Tibial artery (tissue), 4 donors: Measurements from ENCODE around the gene EPX.

Experiments used
- DNase-seq, 2 donors: peaks; one replicate each; pipeline ENCODE4 v3.0.0-alpha.2; 2019
- H3K27ac ChIP-seq, 2 donors: fragments of 200-600 bp; sonication (generic) in 1 of 2; 1 replicate in 1 of 2; 2 replicates in 1 of 2; pipeline ENCODE4 v1.5.1; 2018 to 2019; ENCODE audit warnings: mild to moderate bottlenecking in 1 of 2
- H3K27me3 ChIP-seq, 2 donors: fragments of 200-600 bp; sonication (generic) in 1 of 2; one replicate each; pipeline versions ENCODE4 v1.5.1 to v1.6.0; 2016 to 2019
- H3K36me3 ChIP-seq, 3 donors: fragments of 200-600 bp; sonication (generic) in 2 of 3; one replicate each; pipeline ENCODE4 v1.5.1; 2016 to 2019; ENCODE audit warnings: mild to moderate bottlenecking in 2 of 3
- H3K4me1 ChIP-seq, 4 donors: fragments of 200-600 bp; sonication (generic) in 2 of 4; 1 replicate in 3 of 4; 2 replicates in 1 of 4; pipeline ENCODE4 v1.5.1; 2016 to 2019
- H3K4me3 ChIP-seq, 2 donors: fragments of 200-600 bp; sonication (generic) in 1 of 2; 1 replicate in 1 of 2; 2 replicates in 1 of 2; pipeline ENCODE4 v1.5.1; 2018 to 2019; ENCODE audit warnings: mild to moderate bottlenecking in 2 of 2
- H3K9me3 ChIP-seq, 3 donors: fragments of 200-600 bp; sonication (generic) in 1 of 3; one replicate each; pipeline ENCODE4 v1.5.1; 2016 to 2019
- intact Hi-C: fragments of 100-400 bp; cut with DNase I; formaldehyde crosslinking; loops from one replicate; pipeline ENCODE4 v1.15.0; 2023; ENCODE audit warnings: low total_unique reads
- TF ChIP-seq, protein P1 (sequence below), 2 experiments: fragments of 200-600 bp in 1 of 2; fragments of 450-650 bp in 1 of 2; IDR thresholded peaks; one replicate each; pipeline ENCODE4 v1.5.1; 2017 to 2019; ENCODE audit warnings: antibody characterized with exemption in 2 of 2, mild to moderate bottlenecking in 1 of 2, moderate library complexity in 1 of 2

Gene EPX

DNA sequence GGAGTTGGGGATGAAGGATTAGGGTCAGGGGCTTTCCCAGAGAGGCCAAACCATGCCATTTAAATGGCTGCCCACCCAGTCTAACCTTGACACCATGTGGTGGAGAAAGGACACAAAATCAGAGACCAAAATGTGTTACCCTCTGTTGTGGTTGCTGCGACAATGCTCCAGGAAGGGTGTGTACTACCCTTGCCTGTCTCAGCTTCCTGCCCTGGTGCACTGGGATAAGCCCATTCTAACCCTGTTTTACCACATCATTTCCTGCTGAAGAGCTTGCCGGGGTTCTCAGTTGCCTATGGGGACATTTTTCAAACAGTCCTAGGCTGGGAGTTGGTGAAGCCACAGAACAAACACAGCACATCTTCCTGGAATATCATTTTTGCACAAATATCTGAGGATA, 39.5 kb upstream of the EPX start:
- no peak for DNase-seq
- H3K27ac ChIP-seq: no peak overlapping the region

DNA sequence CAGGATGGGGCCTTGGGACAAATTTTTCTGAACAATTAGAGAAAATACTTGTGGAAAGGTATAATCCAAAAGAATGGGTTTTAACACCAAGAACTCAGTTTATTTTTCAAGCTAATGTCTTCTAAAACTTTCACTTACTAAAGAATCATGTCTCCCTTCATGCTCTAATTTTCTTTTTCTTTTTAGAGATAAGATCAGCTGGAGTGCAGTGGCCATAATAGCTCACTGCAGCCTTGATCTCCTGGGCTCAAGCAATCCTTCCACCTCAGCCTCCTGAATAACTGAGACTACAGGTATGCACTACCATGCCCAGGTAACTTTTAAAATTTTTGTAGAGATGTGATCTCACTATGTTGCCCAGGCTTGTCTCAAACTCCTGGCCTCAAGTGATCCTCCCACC, 38.9 kb upstream of the EPX start:
- H3K9me3 ChIP-seq: no peaks in the 10 kb centered on the region
- TF ChIP-seq, protein P1, sequence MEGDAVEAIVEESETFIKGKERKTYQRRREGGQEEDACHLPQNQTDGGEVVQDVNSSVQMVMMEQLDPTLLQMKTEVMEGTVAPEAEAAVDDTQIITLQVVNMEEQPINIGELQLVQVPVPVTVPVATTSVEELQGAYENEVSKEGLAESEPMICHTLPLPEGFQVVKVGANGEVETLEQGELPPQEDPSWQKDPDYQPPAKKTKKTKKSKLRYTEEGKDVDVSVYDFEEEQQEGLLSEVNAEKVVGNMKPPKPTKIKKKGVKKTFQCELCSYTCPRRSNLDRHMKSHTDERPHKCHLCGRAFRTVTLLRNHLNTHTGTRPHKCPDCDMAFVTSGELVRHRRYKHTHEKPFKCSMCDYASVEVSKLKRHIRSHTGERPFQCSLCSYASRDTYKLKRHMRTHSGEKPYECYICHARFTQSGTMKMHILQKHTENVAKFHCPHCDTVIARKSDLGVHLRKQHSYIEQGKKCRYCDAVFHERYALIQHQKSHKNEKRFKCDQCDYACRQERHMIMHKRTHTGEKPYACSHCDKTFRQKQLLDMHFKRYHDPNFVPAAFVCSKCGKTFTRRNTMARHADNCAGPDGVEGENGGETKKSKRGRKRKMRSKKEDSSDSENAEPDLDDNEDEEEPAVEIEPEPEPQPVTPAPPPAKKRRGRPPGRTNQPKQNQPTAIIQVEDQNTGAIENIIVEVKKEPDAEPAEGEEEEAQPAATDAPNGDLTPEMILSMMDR (IDR thresholded peaks at IDR 0.05): no peak
- peaks cover 0 to 9% (median 4%) of the 10 kb centered on the region in 4 donors for H3K4me1 ChIP-seq
- H3K36me3 ChIP-seq: no peaks in the 10 kb centered on the region
- H3K27ac ChIP-seq: no peak overlapping the region
- no peak for DNase-seq
- peaks cover 0 to 37% of the 10 kb centered on the region in 2 donors for H3K27me3 ChIP-seq
- H3K4me3 ChIP-seq: no peak overlapping the region
- intact Hi-C loops: no loop called here

More for the DNA sequence above, 39.5 kb upstream of the EPX start:
- intact Hi-C loops: no loop called here
- TF ChIP-seq, protein P1 (IDR thresholded peaks at IDR 0.05): no peak
- Histone ChIP-seq H3K9me3 (no peaks in the 10 kb centered on the region), H3K27me3 (peaks cover 0 to 37% of the 10 kb centered on the region in 2 donors), H3K4me1 (peaks cover 0 to 9% (median 4%) of the 10 kb centered on the region in 4 donors), H3K36me3 (no peaks in the 10 kb centered on the region), H3K4me3 (no peak overlapping the region)

DNA sequence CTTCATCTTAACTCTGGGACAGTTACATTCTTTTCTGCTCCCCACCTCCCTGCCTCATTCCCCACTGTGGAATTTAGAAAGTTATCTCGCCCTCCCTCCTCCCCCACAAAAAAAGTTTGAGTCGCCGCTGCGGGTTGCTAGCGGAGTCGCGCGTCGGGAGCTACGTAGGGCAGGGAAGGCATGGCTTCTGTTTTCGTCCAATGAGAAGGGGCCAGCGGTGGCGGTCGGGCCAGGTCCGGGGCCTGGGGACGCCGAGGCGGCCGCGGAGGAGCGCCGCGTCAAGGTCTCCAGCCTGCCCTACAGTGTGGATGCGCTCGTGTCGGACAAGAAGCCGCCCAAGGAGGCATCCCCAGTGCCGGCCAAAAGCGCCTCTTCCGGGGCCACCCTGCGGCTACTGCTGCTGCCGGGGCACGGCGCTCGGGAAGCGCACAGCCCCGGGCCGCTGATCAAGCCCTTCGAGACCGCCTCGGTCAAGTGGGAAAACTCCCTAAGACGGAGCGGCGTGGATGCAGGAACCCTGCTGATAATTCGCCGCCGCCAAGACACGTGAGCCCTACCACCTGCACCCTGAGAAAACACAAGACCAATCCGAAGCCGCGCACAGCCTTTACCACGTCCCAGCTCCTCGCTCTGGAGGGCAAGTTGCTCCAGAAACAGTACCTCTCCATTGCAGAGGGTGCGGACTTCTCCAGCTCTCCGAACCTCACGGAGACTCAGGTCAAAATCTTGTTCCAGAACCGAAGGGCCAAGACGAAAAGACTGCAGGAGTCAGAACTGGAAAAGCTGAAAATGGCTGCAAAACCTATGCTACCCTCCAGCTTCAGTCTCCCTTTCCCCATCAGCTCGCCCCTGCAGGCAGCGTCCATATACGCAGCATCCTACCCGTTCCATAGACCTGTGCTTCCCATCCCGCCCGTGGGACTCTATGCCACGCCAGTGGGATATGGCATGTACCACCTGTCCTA, 35.4 kb upstream of the EPX start:
- no peak for DNase-seq
- Histone ChIP-seq H3K4me3 (peak overlapping the region; percentile 25 to 42), H3K27me3 (peaks cover 0 to 38% of the 10 kb centered on the region in 2 donors), H3K27ac (no peak overlapping the region), H3K36me3 (no peaks in the 10 kb centered on the region), H3K9me3 (no peaks in the 10 kb centered on the region), H3K4me1 (peaks cover 0 to 9% (median 4%) of the 10 kb centered on the region in 4 donors)
- TF ChIP-seq, protein P1 (IDR thresholded peaks at IDR 0.05): no peak
- intact Hi-C loops: no loop called here

DNA sequence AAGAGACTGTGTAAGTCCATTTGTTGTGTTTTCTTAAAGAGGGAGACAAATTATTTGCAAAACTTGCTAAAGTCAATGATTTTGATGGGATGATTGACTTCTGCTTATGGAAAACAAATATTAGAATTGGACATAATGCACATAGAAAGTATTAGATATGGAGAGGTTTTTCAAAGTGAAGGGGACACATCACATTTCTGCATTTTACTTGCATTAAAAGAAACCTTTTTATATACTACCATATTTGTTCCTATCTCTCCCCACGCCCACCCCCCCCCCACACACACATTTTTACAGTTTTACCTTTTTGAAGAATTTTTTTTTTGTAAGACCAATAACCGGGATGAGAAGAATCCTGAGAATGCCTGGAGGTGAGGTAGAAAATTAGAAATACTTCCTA, 34.3 kb upstream of the EPX start:
- H3K4me1 ChIP-seq: peaks cover 0 to 9% (median 4%) of the 10 kb centered on the region in 4 donors
- peaks cover 0 to 34% of the 10 kb centered on the region in 2 donors for H3K27me3 ChIP-seq

DNA sequence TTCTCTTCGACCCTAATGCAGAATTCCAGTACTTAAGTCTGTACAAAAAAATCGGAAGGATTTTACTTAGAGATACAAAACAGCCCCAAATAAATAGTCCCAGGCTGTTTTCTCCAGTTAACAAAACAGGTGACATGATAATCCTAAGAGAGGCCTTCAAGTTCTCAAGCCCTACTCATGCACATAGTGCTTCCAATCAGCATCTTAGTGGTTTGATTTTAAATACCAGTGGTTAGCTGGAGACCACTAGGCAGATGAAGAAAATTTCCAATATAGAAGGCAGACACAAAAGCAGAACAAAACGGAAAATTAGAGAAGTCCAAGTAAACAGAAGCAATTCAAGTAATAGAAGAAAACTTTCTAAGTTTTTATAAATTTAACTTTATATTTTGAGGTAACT, 31.0 kb upstream of the EPX start:
- H3K4me1 ChIP-seq: peaks cover 0 to 9% (median 4%) of the 10 kb centered on the region in 4 donors
- H3K36me3 ChIP-seq: no peaks in the 10 kb centered on the region
- H3K27me3 ChIP-seq: peaks cover 0 to 25% of the 10 kb centered on the region in 2 donors
- TF ChIP-seq, protein P1 (IDR thresholded peaks at IDR 0.05): no peak
- H3K27ac ChIP-seq: no peak overlapping the region
- no peak overlapping the region for H3K4me3 ChIP-seq
- no peak for DNase-seq
- H3K9me3 ChIP-seq: no peaks in the 10 kb centered on the region
- intact Hi-C loops: no loop called here

More for the DNA sequence above, 34.3 kb upstream of the EPX start:
- intact Hi-C loops: no loop called here
- Histone ChIP-seq H3K9me3 (no peaks in the 10 kb centered on the region), H3K27ac (no peak overlapping the region), H3K36me3 (no peaks in the 10 kb centered on the region), H3K4me3 (no peak overlapping the region)
- TF ChIP-seq, protein P1 (IDR thresholded peaks at IDR 0.05): no peak
- DNase-seq: no peak
